HG03521 (cell line): ENCODE data around the gene CD40.
A peak's percentile ranks its signal among the peaks of the same experiment; 100 is the strongest.
"Not testable (repeated sequence)": the region's sequence is repeated elsewhere in the genome, so short reads cannot be mapped to it uniquely, and the experiment has no call there.

Experiments
- ATAC-seq: cut with Tn5 transposase; IDR thresholded peaks from one replicate; pipeline ENCODE4 v1.9.1; 2021; ENCODE audit warnings: mild to moderate bottlenecking, moderate library complexity; ENCODE audit not compliant: unreplicated experiment

Gene CD40

DNA sequence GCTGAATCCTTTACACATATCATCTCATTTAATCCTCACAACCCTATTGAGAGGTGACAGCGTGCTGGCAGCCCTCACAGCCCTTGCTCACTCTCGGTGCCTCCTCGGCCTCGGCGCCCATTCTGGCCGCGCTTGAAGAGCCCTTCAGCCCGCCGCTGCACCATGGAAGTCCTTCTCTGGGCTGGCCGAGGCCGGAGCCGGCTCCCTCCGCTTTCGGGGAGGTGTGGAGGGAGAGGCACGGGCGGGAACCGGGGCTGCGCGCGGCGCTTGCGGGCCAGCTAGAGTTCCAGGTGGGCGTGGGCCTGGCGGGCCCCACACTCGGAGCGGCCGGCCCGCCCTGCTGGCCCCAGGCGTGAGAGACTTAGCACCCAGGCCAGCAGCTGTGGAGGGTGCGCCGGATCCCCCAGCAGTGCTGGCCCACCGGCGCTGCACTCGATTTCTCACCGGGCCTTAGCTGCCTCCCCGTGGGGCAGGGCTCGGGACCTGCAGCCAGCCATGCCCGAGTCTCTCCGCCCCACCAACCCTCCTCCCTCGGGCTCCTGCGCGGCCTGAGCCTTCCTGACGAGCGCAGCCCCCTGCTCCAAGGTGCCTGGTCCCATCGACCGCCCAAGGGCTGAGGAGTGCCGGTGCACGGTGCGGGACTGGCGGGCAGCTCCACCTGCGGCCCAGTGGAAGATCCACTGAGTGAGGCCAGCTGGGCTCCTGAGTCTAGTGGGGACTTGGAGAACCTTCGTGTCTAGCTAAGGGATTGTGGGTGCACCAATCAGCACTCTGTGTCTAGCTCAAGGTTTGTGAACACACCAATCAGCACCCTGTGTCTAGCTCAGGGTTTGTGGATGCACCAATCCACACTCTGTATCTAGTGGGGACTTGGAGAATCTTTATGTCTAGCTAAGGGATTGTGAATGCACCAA lies 26.2 kb upstream of the CD40 start:
- not testable (repeated sequence) for ATAC-seq

DNA sequence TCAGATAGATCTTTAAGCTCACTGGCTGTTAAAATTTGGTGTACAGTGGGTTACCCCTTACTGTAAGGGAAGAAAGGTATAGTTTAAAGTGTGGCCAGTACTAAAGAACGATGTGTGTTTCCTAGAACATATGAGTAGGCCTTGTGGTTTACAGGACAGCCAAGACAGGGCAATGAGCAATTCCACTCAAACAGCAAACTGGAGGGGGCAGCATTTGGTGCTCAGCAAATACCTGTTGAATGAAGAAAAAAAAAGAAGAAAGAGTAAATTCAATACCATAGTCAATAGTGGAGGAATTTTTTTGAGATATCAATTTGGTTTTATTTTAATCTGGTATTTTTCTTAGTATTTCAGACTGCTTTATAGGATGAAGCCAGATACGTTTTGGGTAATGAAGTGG lies 24.6 kb upstream of the CD40 start:
- ATAC-seq = no peak

DNA sequence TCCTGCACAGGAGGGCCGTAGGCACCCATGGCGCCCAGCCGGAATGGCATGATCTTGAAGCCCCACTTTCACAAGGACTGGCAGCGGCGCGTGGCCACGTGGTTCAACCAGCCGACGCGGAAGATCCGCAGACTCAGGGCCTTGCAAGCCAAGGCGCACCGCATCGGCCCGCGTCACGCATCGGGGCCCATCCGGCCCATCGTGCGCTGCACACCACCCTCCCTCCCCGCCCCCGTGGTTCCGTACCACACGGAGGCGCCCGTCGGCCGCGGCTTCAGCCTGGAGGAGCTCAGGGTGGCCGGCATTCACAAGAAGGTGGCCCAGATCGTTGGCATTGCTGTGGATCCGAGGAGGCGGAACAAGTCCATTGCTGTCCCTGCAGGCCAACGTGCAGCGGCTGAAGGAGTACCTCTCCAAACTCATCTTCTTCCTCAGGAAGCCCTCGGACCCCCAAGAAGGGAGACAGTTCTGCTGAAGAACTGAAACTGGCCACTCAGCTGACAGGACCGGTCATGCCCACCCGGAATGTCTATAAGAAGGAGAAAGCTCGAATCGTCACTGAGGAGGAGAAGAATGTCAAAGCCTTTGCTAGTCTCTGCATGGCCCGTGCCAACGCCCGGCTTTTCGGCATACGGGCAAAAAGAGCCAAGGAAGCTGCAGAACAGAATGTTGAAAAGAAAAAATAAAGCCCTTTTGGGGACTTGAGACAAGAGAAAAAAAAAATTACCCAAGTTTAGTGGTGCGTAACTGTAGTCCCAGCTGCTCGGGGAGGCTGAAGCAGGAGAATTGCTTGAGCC lies 18.4 kb upstream of the CD40 start:
- ATAC-seq = no peak

DNA sequence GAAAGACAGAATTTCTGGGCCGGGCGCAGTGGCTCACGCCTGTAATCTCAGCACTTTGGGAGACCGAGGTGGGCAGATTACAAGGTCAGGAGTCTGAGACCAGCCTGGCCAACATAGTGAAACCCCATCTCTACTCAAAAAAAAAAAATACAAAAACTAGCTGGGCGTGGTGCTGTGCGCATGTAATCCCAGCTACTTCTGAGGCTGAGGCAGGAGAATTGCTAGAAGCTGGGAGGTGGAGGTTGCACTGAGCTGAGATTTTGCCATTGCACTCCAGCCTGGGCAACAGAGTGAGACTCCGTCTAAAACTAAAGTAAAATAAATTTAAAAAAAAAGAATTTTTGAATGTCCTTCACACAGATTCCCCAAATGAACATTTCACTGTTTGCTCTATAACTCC lies 17.7 kb upstream of the CD40 start:
- ATAC-seq = not testable (repeated sequence)

DNA sequence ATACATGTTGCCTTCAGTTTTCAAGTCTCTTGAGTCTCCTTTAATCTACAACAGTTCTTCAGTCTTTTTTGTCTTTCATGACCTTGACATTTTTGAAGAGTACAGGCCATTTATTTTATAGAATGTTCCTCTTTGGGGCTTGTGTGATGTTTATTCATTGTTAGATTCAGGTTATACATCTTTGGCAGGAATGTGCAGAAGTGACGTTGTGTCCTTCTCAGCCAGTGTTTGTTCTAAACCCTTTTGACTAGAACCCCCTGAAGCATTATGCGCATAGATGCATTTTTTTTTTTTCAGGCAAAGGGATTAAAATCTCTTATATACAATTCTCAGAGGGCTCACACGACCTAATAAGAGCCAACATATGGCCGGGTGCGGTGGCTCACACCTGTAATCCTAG lies 17.1 kb upstream of the CD40 start:
- ATAC-seq = no peak

DNA sequence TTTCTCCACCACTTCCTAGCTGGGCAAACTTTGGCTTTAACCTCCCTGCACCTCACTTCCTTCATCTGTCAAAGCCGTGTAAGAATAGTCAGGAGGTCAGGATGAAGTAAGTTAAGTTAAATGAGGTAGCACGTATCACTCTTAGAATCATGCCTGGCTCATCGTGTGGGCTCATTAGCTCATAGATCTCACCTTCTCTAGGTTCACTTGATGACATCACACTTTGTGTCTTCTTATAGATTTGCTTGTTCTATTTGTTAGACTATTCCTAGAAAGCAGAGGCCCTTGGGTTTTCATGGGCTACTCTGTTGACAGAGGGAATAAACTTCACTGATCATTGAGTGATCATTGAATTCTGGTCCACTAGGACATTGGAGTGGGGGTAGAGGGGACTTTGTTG lies 16.2 kb upstream of the CD40 start:
- ATAC-seq = no peak

DNA sequence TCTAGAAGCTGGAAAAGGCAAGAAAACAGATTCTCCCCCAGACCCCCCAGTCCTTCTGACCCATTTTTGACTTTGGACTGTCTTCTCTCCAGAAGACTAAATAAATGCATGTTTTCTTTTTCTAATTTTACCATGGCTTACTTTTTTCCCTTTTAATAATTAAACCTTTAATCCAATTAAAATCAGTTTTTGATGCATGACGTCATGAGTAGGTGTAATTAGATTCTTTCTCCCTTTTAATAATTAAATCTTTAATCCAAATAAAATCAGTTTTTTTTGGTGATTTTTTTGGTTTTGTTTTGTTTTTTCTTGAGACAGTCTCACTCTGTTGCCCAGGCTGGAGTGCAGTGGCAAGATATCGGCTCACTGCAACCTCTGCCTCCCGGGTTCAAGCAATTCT lies 15.2 kb upstream of the CD40 start:
- ATAC-seq = no peak

DNA sequence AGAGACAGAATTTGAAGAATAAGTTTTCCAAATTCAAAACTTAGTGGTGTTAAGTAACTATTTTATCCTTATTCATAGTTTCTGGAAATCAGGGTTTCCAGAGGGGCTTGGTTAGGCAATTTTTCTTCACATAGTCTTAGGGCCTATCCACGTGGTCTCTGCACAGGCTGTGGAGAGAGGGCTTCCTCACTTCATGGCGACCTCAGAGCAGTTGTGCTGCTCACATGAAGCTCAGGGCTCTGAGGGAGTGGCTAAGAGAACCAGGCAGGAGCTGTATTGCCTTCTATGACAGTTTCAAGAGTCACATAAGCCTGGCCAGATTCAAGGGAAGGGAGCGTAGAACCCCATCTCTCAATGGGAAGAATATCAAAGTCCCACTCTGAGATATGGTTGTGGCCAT lies 13.9 kb upstream of the CD40 start:
- ATAC-seq = no peak

DNA sequence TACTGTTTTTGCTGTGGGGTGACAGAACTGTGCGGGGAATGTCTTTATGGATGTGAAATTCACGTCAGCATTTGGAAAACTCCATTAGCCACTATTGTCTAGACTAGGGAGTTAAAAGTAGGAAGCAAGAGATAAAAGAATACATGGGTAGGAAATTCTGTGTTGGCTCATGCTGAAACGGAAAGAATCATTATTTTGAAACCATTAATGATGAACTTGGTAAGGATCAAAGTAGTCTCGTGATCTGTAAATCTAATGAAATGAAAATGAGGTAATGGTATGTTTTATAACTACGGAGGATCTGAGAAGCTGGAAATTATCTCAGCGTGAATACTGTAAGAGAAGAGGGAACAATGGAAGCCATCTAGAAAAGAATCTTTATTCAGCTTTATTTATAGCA lies 11.1 kb upstream of the CD40 start:
- ATAC-seq = no peak

DNA sequence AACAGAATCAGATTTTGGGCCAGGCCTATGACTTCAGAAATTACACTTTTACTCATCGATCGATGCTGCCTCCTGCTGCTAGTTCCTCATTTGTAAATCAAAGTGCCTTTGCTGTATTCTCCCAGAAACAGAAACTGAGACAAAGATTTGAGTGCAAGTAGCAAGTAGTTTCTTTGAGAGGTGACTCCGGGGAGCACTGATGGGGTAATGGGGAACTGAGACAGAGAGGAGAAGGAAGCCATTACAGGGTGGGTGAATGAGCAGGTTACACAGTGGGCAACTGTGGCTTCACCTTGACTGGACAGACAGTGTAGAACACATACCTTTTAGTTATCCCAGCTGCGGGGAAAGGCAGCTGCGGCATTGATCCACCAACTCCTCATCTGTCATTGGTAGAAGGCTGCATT lies 9.7 kb upstream of the CD40 start:
- ATAC-seq = peak; percentile 77

DNA sequence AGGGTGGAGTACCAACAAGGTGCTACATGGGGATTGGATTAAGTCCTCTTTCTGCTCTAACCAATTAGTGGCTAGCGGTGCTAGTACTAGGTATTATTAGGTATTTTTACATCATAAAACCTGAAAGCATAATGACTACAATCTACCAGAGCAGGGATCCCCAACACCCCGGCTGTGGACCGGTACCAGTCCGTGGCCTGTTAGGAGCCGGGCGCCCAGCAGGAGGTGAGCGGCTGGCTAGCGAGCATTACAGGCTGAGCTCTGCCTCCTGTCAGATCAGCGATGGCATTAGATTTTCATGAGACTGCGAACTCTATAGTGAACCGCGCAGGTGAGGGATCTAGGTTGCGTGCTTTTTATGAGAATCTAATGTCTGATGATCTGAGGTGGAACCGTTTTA lies 9.1 kb upstream of the CD40 start:
- ATAC-seq = no peak

DNA sequence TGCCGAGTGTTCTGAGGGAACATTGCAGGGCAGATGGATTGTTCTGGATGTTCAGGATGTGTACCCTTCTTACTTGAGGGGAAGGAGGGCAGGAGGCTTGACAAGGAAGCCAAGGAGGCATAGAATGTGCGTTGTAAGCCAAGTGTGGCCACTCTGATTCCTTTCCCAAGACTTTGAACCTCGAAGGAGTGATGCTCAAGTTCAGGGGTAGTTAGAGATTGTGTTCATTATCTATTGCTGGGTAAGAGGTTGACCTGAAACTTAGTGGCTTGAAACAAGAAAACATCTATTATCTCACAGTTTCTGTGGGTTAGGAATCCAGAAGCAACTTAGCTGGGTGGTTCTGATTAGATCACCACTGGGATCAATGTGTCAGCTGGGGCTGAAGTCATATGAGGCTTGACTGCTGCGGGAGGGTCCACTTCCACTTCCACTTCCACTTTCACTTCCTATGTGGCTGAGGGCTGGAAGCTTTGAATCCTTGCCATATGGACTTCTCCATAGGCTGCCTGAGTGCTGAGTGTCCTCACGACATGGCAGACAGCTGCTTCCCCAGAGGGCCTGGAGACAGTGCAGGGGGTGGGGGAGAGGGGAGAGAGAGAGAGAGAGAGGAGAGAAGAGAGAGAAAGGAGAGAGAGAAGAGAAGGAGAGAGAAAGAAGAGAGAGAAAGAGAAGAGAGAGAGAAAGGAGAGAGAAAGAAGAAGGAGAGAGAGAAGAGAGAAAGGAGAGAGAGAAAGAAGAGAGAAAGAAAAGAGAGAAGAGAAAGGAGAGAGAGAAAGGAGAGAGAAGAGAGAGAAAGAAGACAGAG lies 6.9 kb upstream of the CD40 start:
- ATAC-seq = no peak

DNA sequence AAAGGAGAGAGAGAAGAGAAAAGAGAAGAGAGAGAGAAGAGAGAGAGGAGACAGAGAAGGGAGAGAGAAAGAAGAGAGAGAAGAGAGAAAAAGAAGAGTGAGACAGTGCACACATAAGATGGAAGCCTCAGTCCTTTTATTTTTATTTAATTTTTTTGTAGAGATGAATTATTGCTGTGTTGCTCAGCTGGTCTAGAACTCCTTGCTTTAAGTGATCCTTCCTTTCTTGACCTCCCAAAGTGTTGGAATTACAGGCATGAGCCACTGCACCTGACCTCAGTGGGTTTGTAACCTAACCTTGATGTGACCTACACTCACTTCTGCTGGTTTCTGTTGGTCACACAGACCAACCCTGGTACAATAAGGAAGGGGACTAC lies 6.3 kb upstream of the CD40 start:
- no peak for ATAC-seq

DNA sequence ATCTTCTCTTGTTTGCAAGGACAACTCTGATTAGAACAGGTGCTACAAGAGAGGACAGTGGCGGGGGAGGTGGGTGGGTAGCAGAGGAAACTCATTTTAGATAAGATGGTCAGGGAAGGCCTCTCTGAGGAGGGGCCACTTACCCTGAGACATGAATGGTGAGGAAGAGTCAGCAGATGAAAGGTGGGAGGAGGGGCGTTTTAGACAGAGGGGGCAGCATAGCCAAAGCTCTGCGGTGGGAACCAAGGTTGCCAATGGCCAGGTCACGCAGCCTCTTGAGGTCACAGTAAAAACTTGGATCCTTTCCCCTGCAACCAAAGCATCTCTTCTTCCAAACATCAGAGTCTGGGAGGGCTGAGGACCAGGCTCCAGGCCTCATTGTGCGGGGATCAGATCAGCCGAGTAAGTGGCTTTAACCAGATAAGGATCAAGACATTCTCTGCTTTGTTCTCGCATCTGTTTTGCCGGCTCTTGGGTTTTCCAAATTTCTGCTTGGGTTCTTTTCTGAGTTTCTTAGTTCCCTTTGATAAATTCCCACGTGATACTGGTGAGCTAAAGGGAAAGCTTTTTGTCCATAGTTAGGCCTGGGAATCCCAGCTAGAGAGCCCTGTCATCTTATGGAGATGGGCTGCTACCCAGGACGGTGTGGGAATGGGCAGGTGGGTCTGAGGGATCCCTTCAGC lies 5.5 kb upstream of the CD40 start:
- ATAC-seq = no peak

DNA sequence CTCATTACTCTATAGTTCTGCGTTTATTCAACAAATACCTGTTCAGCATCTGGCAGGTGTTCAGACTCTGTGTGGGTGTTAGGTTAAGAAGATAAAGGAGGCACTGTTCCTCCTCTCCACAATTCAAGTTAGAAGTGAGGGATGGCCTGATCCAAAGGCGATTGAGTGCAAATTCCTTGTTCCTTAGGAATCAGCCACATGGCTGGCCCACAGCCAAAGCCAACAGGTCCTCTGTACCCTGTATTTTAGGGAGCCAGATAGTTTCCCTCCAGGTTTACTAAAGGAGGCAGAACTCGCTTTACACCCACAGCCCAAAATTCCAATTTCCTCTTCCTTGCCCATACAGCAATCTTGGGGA lies 5.0 kb upstream of the CD40 start:
- no peak for ATAC-seq

DNA sequence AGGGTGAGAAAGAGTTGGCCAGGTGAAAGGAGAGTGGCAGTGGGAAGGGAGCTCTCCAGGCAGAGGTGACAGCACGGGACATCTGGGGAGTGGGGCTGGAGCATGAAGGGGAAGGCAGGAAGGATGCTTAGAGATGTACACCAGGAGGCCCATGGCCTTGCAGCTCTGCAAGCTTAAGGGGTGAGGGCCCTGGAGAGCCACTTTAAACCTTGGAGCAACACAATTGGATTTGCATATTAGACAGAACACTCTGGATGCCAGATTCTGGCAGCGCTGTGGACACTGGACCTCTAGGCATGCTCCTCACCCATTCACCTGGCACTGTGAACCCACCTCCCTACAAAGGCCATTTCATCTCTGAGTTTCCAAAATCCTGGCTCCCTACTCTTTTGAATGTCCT lies 3.7 kb upstream of the CD40 start:
- no peak for ATAC-seq

DNA sequence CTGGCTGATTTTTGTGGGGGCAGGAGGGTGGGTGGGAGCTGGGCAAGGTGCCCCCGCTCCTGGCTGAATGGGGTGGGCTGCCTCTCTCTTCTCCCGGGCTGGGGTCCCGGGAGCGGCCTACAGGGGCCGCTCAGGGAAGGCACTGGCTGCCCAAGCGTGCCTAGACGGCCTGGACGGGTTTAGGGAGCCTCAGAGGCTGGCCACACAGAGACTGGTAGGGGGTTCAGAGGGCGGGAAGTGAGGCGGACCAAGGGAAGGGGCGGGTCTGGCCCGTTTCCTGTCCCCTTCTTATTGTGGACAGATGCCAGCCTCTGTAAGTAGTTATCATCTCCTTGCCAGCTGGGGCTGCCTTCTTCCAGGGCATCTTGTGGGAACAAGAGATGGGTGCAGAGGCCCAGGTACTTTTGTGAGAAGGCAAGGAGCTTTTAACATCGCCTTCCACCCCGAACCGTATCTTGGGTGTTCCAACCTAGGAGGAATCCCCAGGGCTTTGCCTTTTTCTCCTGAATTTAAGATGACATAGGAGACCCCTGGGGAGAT lies 437 bp downstream of the CD40 start:
- peak; percentile 36 for ATAC-seq

DNA sequence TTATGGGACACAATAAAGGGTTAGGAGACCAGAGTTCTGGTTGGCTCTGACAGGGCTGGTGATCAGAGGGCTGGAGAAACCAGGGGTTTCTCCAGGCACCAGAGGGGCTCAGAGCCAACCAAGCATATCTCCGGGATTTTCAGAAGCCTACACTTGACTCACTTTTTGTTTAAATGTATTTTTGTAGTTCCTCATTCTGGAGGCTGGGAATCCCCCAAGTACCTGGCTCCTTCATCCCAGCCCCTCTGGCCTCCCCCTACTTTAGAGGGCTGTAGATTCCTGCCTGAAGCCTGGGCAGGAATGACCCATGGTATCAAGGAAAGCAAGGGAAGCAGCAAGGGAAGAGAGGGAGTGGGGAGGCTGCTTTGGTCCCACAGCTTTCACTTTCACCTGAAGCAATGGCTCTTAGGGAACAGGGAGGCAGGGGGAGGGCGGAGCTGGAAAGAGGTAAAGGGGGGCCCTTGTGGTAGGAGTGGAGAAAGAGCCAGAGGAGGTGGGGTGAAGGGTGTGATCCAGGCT lies 973 bp downstream of the CD40 start:
- no peak for ATAC-seq

DNA sequence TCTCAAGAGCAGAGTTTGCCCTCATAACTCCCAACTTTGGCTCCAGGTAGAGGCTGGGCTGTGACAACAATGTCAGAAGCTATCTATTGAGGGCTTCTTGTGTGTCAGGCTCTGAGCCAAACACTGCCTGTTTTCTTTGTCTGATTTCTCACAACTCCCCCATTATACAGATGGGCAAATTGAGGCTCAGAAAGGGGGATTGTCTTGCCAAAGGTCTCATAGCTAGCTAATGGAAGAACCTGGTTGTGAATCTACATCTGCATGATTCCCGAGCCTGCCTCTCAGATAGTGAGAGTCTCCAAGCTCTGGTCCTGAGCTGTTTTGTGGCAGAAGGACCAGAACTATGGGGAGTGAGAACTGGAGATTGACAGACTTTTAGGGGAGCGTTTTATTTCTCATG lies 1.4 kb downstream of the CD40 start:
- ATAC-seq = no peak

DNA sequence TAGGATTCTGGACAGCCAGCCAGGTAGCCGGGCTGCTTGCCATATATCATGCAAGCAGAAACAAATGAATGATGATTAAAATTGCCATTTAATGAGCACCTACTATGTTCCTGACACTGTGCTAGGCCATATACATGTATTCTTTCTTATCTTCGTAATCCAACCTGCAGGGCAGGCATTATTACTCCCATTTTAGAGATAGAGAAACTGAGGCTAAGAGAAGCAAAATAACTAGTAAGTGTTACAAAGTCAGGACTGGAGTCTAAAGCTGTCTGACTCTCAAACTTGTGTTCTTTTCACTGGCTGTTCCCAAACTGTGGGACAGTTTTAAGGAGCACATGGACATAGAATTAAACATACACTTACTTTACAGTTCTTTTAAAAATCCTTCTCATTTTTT lies 2.0 kb downstream of the CD40 start:
- ATAC-seq = no peak
